Epidermal melanocyte (primary cell): ENCODE results near the gene MAGEA6.
"Not testable (repeated sequence)": the region's sequence is repeated elsewhere in the genome, so short reads cannot be mapped to it uniquely, and the experiment has no call there.

ENCODE experiments used
- DNase-seq: peaks from one replicate; pipeline ENCODE4 v3.0.0; 2011; ENCODE audit warnings: low spot score; ENCODE audit not compliant: insufficient read length

MAGEA6 gene

DNA sequence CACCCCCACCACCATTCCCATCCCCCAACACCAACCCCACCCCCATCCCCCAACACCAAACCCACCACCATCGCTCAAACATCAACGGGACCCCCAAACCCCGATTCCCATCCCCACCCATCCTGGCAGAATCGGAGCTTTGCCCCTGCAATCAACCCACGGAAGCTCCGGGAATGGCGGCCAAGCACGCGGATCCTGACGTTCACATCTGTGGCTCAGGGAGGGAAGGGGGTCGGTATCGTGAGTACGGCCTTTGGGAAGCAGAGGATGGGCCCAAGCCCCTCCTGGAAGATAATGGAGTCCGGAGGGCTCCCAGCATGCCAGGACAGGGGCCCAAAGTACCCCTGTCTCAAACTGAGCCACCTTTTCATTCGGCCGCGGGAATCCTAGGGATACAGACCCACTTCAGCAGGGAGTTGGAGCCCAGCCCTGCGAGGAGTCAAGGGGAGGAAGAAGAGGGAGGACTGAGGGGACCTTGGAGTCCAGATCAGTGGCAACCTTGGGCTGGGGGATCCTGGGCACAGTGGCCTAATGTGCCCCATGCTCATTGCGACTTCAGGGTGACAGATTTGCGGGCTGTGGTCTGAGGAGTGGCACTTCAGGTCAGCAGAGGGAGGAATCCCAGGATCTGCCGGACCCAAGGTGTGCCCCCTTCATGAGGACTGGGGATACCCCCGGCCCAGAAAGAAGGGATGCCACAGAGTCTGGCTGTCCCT, 35.2 kb downstream of the MAGEA6 start:
- not testable (repeated sequence) for DNase-seq

DNA sequence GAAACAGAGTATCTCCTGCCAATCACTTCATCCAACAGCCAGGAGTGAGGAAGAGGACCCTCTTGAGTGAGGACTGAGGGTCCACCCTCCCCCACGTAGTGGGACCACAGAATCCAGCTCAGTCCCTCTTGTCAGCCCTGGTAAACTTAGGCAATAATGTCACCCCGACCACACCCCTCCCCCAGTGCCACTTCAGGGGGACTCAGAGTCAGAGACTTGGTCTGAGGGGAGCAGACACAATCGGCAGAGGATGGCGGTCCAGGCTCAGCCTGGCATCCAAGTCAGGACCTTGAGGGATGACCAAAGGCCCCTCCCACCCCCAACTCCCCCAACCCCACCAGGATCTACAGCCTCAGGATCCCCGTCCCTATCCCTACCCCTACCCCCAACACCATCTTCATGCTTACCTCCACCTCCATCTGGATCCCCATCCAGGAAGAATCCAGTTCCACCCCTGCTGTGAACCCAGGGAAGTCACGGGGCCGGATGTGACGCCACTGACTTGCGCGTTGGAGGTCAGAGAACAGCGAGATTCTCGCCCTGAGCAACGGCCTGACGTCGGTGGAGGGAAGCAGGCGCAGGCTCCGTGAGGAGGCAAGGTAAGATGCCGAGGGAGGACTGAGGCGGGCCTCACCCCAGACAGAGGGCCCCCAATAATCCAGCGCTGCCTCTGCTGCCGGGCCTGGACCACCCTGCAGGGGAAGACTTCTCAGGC, 36.1 kb downstream of the MAGEA6 start, which contains the start of the genes CSAG1 and MAGEA12:
Gene CSAG1, minus strand, starts transcription at position 461 of the 715 bp plus-strand sequence. CDS start 1,261 bp downstream, outside the sequence.
Gene MAGEA12, plus strand, starts transcription at position 497 of the 715 bp plus-strand sequence. CDS start 2,405 bp downstream, outside the sequence.
- DNase-seq, result no peak

DNA sequence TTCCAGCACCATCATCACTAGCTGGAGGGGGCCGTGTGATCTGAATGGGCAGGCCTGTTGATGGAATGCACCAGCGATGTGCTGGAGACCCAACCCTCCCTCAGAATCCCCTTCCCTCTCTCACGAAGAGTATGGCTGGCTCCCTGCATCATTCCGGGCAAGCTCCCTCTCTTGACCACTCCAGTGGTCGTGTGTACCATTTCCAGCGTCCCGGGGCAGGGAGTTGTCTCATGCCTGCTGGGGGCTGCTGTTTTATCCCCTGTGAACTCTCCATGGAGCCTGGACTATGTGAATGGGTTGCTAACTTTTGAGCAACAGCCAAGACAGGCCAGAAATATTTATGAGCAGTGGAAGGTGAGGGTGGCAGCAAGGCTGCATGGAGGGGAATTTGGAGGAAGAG, 44.1 kb downstream of the MAGEA6 start:
- DNase-seq, result no peak
